HCT116 (cell line): Measurements from ENCODE around the gene SLC25A6. TPM values are rescaled to one million over a fixed set of nuclear protein-coding genes. Genes with fewer than 3 reads are reported as not detected.

Experiments used
- ATAC-seq: fragments of 200-7000 bp; cut with Tn5 transposase; 2 replicates; pipeline ENCODE4 v1.9.1; 2020; ENCODE audit warnings: mild to moderate bottlenecking, moderate library complexity
- BruUV-seq: library from RNA; stranded (reverse); fragments of 400-500 nt; replicated peaks from 2 replicates; lab custom pipeline; 2021; lab: Mats Ljungman, UMichigan
- CTCF ChIA-PET: fragments of 300-600 bp; sonication (Branson Sonifier 250); formaldehyde crosslinking; loops from one replicate; lab custom pipeline; 2021; ENCODE audit warnings: antibody characterized with exemption; lab: Charles Lee
- POLR2A ChIA-PET: fragments of 300-600, 350-600 bp; sonication (Branson Sonifier 250); formaldehyde crosslinking; loops from one replicate; lab custom pipeline; 2021; ENCODE audit warnings: antibody characterized with exemption; lab: Charles Lee
- RAD21 ChIA-PET, 2 experiments: fragments of 300-600 bp; sonication (Branson Sonifier 250); formaldehyde crosslinking; loops; one replicate each; lab custom pipeline; 2023; ENCODE audit warnings: low total read pairs in 2 of 2; ENCODE audit not compliant: uncharacterized antibody in 2 of 2, unreplicated experiment in 2 of 2, low non-redundant PET in 1 of 2; lab: Charles Lee
- DNase-seq: peaks from one replicate; pipeline ENCODE4 v3.0.0-alpha.2; 2010; ENCODE audit warnings: low read depth, low spot score
- H2AFZ ChIP-seq: fragments of 200-600 bp; shearing (Covaris generic), sonication (generic); 2 replicates; pipeline ENCODE4 v1.6.1; 2017; ENCODE audit warnings: low read depth, mixed run types, mixed read lengths, antibody characterized with exemption, low read length; ENCODE audit not compliant: poor library complexity, severe bottlenecking
- H3K27ac ChIP-seq: 2 replicates; pipeline ENCODE4 v1.5.1; 2012; ENCODE audit warnings: low read depth, low read length
- H3K27me3 ChIP-seq: fragments of 200-600 bp; sonication (generic); 2 replicates; pipeline ENCODE4 v1.6.1; 2016; ENCODE audit warnings: mixed run types, low read length, mixed read lengths; ENCODE audit not compliant: insufficient read depth
- H3K36me3 ChIP-seq, 2 experiments: fragments of 200-500 bp in 1 of 2; fragments of 200-600 bp in 1 of 2; sonication (Bioruptor generic) in 1 of 2; sonication (generic) in 1 of 2; 2 replicates each; pipeline versions ENCODE4 v1.5.1 to v1.6.1; 2014 to 2016; ENCODE audit warnings: low read length in 2 of 2, inconsistent platforms in 1 of 2, mixed read lengths in 1 of 2, mixed run types in 1 of 2; ENCODE audit not compliant: insufficient read depth in 2 of 2, control insufficient read depth in 1 of 2
- H3K4me1 ChIP-seq, 2 experiments: fragments of 200-600 bp in 1 of 2; sonication (generic) in 1 of 2; 2 replicates each; pipeline versions ENCODE4 v1.5.1 to v1.6.1; 2012 to 2017; ENCODE audit warnings: low read length in 2 of 2, inconsistent platforms in 1 of 2, mild to moderate bottlenecking in 1 of 2, mixed read lengths in 1 of 2, mixed run types in 1 of 2, moderate library complexity in 1 of 2; ENCODE audit not compliant: insufficient read depth in 2 of 2, control insufficient read depth in 1 of 2
- H3K4me2 ChIP-seq: fragments of 200-600 bp; sonication (generic); 2 replicates; pipeline ENCODE4 v1.6.1; 2017; ENCODE audit warnings: mixed run types, low read length, mixed read lengths
- H3K4me3 ChIP-seq, 2 experiments: fragments of 200-600 bp in 1 of 2; sonication (generic) in 1 of 2; replicated peaks in 1 of 2; 2 replicates each; pipeline ENCODE4 v1.5.1; 2011 to 2016; ENCODE audit warnings: low read length in 2 of 2, control low read depth in 1 of 2, low read depth in 1 of 2, mild to moderate bottlenecking in 1 of 2, mixed read lengths in 1 of 2, mixed run types in 1 of 2
- H3K79me2 ChIP-seq: fragments of 200-600 bp; sonication (generic); 2 replicates; pipeline ENCODE4 v1.6.1; 2017; ENCODE audit warnings: mild to moderate bottlenecking, mixed run types, low read length, moderate library complexity, mixed read lengths; ENCODE audit not compliant: insufficient read depth
- H3K9ac ChIP-seq: fragments of 200-600 bp; sonication (generic); 2 replicates; pipeline ENCODE4 v1.6.1; 2016; ENCODE audit warnings: low read length, mixed read lengths
- H3K9me2 ChIP-seq: fragments of 200-600 bp; sonication (generic), shearing (Covaris generic); 2 replicates; pipeline ENCODE4 v1.6.1; 2017; ENCODE audit warnings: mixed run types, mild to moderate bottlenecking, moderate library complexity; ENCODE audit not compliant: insufficient read depth
- H3K9me3 ChIP-seq, 2 experiments: fragments of 200-500 bp in 1 of 2; fragments of 200-600 bp in 1 of 2; sonication (Bioruptor generic) in 1 of 2; sonication (generic) in 1 of 2; 2 replicates each; pipeline ENCODE4 v1.6.1; 2014 to 2017; ENCODE audit warnings: low read length in 2 of 2, mixed read lengths in 2 of 2, inconsistent platforms in 1 of 2, low read depth in 1 of 2, mild to moderate bottlenecking in 1 of 2, mixed run types in 1 of 2, moderate library complexity in 1 of 2; ENCODE audit not compliant: control insufficient read depth in 1 of 2, insufficient read depth in 1 of 2
- H4K20me1 ChIP-seq: fragments of 200-600 bp; sonication (generic), shearing (Covaris generic); 2 replicates; pipeline ENCODE4 v1.6.1; 2017; ENCODE audit warnings: mixed run types, mild to moderate bottlenecking, moderate library complexity; ENCODE audit not compliant: insufficient read depth
- CBX3 ChIP-seq: IDR thresholded peaks from 2 replicates; pipeline ENCODE4 v1.6.1; 2012; ENCODE audit warnings: low read depth
- CEBPB ChIP-seq: IDR thresholded peaks from 2 replicates; pipeline ENCODE4 v1.6.1; 2012; ENCODE audit warnings: low read depth
- EGR1 ChIP-seq: IDR thresholded peaks from 2 replicates; pipeline ENCODE4 v1.6.1; 2012; ENCODE audit warnings: low read depth
- EZH2phosphoT487 ChIP-seq: fragments of 200-600 bp; IDR thresholded peaks from 2 replicates; pipeline ENCODE4 v1.6.1; 2018; ENCODE audit warnings: antibody characterized with exemption, borderline replicate concordance
- FOSL1 ChIP-seq: IDR thresholded peaks from 2 replicates; pipeline ENCODE4 v1.6.1; 2012; ENCODE audit warnings: low read depth
- JUND ChIP-seq: IDR thresholded peaks from 2 replicates; pipeline ENCODE4 v1.6.1; 2012
- POLR2AphosphoS5 ChIP-seq: IDR thresholded peaks from 2 replicates; pipeline ENCODE4 v1.6.1; 2011; ENCODE audit warnings: mild to moderate bottlenecking, low read depth, low read length, moderate library complexity
- SIN3A ChIP-seq: IDR thresholded peaks from 2 replicates; pipeline ENCODE4 v1.6.1; 2012; ENCODE audit warnings: low read depth
- SRF ChIP-seq: IDR thresholded peaks from 2 replicates; pipeline ENCODE4 v1.6.1; 2012; ENCODE audit warnings: low read depth
- YY1 ChIP-seq: IDR thresholded peaks from 2 replicates; pipeline ENCODE4 v1.6.1; 2011; ENCODE audit warnings: low read length, low read depth, moderate library complexity, mild to moderate bottlenecking; ENCODE audit not compliant: insufficient replicate concordance; ENCODE audit errors: extremely low read depth
- ZFX ChIP-seq: fragments of 450-650 bp; IDR thresholded peaks from 2 replicates; pipeline ENCODE4 v1.6.1; 2017
- intact Hi-C: fragments of 100-400 bp; cut with micrococcal nuclease; formaldehyde crosslinking; loops from 2 replicates; pipeline ENCODE4 v1.10.0; 2022
- total RNA-seq: library from RNA; stranded (reverse); gene quantifications from one replicate; pipeline ENCODE4 v1.2.1, GENCODE V29; 2021; ENCODE audit not compliant: unreplicated experiment
- TF ChIP-seq, protein P1 (sequence below): IDR thresholded peaks from 2 replicates; pipeline ENCODE4 v1.6.1; 2012; ENCODE audit warnings: low read depth
- TF ChIP-seq, protein P2 (sequence below): IDR thresholded peaks from 2 replicates; pipeline ENCODE4 v1.6.1; 2012

The SLC25A6 gene
- total RNA-seq, 1 experiment from 2014 or later: 398 TPM

DNA sequence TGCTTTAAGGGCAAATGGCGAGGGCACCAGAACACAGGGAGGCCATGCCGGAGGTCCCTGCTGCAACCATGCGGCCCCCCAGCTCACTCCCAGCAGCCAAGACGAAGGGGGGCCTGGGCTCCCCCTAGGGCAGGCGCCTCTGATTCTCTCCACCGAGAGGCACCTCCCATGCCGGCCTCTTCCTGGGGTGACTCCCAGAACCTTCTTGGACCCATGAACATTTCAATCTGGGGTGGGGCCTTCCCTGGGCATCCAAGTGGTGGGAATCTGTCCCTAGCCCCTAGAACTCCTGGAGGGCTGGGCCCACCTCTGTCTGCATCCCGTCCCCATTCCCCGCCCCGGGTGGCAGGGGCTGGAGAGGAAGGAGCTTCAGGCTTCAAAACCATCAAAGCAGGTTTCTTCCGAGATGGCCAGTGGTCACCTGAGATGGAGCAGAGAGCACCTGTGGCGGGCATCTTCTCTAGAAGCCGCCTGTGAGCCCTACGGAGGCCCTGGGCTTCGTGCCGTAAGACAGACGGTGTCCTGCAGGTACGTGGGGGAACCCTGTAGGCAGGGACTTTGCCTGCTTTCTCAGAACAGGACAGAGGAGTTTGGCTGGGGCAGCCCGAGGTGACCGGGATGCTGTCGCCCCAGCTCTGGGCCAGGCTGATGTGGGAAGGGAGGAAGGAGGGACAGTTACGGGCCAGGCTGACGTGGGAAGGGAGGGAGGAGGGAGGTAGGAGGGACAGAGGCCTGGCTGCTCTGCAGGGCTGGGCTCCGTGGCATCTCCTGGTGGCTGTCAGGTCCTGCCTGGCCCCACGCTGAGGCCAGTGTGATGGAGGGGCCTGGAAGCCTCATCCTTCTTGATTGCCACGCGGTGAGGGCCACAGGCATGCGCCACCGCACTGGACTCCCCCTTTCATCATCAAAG lies 6.8 kb upstream of the SLC25A6 start (continued):
- TF ChIP-seq, protein P1, sequence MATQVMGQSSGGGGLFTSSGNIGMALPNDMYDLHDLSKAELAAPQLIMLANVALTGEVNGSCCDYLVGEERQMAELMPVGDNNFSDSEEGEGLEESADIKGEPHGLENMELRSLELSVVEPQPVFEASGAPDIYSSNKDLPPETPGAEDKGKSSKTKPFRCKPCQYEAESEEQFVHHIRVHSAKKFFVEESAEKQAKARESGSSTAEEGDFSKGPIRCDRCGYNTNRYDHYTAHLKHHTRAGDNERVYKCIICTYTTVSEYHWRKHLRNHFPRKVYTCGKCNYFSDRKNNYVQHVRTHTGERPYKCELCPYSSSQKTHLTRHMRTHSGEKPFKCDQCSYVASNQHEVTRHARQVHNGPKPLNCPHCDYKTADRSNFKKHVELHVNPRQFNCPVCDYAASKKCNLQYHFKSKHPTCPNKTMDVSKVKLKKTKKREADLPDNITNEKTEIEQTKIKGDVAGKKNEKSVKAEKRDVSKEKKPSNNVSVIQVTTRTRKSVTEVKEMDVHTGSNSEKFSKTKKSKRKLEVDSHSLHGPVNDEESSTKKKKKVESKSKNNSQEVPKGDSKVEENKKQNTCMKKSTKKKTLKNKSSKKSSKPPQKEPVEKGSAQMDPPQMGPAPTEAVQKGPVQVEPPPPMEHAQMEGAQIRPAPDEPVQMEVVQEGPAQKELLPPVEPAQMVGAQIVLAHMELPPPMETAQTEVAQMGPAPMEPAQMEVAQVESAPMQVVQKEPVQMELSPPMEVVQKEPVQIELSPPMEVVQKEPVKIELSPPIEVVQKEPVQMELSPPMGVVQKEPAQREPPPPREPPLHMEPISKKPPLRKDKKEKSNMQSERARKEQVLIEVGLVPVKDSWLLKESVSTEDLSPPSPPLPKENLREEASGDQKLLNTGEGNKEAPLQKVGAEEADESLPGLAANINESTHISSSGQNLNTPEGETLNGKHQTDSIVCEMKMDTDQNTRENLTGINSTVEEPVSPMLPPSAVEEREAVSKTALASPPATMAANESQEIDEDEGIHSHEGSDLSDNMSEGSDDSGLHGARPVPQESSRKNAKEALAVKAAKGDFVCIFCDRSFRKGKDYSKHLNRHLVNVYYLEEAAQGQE: no peak
- no peak for TF ChIP-seq CBX3
- no peak for TF ChIP-seq EZH2phosphoT487
- TF ChIP-seq, protein P2, sequence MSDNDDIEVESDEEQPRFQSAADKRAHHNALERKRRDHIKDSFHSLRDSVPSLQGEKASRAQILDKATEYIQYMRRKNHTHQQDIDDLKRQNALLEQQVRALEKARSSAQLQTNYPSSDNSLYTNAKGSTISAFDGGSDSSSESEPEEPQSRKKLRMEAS: no peak
- TF ChIP-seq FOSL1: no peak
- TF ChIP-seq, all 23 proteins: peak for 0

DNA sequence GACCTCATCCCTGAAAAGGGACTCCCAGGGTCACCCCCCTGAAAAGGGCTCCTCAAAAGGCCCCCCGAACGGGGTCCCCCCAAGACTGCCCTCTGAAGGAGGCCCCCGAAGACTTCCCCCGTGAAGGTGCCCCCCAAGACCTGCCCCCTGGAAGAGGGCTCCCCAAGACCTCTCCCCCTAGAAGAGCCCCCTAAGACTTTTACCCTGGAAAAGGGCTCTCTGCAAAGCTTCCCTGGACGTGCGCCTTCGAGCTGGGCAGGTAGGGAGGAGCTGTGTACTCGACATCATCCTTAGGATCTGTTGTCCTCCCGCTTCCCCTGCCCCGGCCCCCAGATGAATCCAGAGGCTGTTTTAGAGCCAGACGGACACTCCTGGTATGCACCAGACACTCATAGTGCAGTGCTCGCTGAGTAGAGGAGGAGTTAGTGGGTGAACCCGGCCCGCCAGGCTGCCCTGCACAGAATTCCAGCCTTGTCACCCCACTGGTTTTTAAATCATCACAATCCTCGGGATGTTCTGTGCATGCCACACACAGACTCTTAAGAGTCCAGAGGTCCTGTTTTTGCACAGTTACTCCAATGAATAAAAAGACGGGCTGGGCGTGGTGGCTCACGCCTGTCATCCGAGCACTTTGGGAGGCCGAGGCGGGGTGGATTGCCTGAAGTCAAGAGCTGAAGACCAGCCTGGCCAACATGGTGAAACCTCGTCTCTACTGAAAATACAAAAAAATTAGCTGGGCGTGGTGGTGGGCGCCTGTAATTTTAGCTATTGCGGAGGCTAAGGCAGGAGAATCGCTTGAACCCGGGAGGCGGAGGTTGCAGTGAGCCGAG lies 5.7 kb upstream of the SLC25A6 start:
- no peaks in the 10 kb centered on the region for H3K27me3 ChIP-seq
- CTCF ChIA-PET: no interaction called here
- BruUV-seq: no TSS peak
- H3K4me3 ChIP-seq: no peak overlapping the region
- H3K9ac ChIP-seq: no peak overlapping the region
- no peak overlapping the region for H3K4me2 ChIP-seq
- peaks cover 19% of the 10 kb centered on the region; the same call in 1 of the 2 replicates for H3K79me2 ChIP-seq
- H3K4me1 ChIP-seq: peaks cover 7 to 16% of the 10 kb centered on the region in 2 experiments; a peak in 3 of 4 replicates
- no peak overlapping the region for H3K27ac ChIP-seq
- H3K9me3 ChIP-seq: no peaks in the 10 kb centered on the region
- RAD21 ChIA-PET: no interaction called here
- H3K9me2 ChIP-seq: no peaks in the 10 kb centered on the region
- no peaks in the 10 kb centered on the region for H3K36me3 ChIP-seq
- intact Hi-C loops: no loop called here
- H2AFZ ChIP-seq: no peak overlapping the region
- ATAC-seq: no peak
- H4K20me1 ChIP-seq: no peaks in the 10 kb centered on the region
- TF ChIP-seq ZFX (no peak), SIN3A (no peak), SRF (no peak), JUND (no peak), CEBPB (no peak), YY1 (no peak), EGR1 (no peak), POLR2AphosphoS5 (no peak)
- POLR2A ChIA-PET: no interaction called here
- DNase-seq: no peak
